ENCODE measurements around the gene DTWD1.

Gene DTWD1

DNA sequence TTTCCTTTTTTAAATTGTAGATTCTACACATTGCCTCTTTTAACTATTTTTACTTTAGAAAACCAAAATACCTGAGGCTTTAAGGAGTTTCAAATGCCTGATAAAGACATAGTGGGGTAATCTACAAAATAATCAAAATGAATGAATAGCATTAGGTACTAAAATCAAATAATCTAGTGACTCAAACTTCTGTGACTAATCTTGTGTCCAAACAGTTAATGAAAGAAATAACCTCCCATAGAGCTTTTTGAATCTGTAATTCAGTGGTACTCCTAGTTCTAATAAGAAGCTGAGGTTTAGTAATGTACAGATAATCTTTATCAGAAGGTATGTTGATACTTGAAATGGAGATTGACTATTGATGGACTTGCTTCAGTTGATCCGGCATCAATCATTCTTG, 53.0 kb downstream of the DTWD1 start:
- no peaks in the 10 kb centered on the region for H3K9me3 ChIP-seq (ENCODE audit: control insufficient read depth, insufficient read depth, low read depth, low read length)
- H3K36me3 ChIP-seq (ENCODE audit: control insufficient read depth in 2 of 2, insufficient read depth in 1 of 2, low read length in 2 of 2): no peaks in the 10 kb centered on the region
- CTCF ChIA-PET: no interaction called here
- no peaks in the 10 kb centered on the region for H3K4me1 ChIP-seq (ENCODE audit: control insufficient read depth, insufficient read depth, low read length)
- POLR2A ChIA-PET: no interaction called here
- H3K27ac ChIP-seq (ENCODE audit: extremely low read depth, low read depth, low read length): no peak overlapping the region
- H3K4me3 ChIP-seq (ENCODE audit: low read depth, low read length): no peak overlapping the region
- TF ChIP-seq KLF7 (tag by site-specific recombination; IDR thresholded peaks at IDR 0.05; ENCODE audit: borderline replicate concordance): no peak
- no peak for TF ChIP-seq ZNF791 (tag by site-specific recombination; IDR thresholded peaks at IDR 0.05)
- TF ChIP-seq SCRT1 (tag by site-specific recombination; IDR thresholded peaks at IDR 0.05; ENCODE audit: borderline replicate concordance): no peak
- TF ChIP-seq, protein P1, sequence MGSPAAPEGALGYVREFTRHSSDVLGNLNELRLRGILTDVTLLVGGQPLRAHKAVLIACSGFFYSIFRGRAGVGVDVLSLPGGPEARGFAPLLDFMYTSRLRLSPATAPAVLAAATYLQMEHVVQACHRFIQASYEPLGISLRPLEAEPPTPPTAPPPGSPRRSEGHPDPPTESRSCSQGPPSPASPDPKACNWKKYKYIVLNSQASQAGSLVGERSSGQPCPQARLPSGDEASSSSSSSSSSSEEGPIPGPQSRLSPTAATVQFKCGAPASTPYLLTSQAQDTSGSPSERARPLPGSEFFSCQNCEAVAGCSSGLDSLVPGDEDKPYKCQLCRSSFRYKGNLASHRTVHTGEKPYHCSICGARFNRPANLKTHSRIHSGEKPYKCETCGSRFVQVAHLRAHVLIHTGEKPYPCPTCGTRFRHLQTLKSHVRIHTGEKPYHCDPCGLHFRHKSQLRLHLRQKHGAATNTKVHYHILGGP (tag by site-specific recombination; IDR thresholded peaks at IDR 0.05): no peak
- no peak for TF ChIP-seq SETDB1 (IDR thresholded peaks at IDR 0.05; ENCODE audit: insufficient read length, low read length)
- TF ChIP-seq, protein P2, sequence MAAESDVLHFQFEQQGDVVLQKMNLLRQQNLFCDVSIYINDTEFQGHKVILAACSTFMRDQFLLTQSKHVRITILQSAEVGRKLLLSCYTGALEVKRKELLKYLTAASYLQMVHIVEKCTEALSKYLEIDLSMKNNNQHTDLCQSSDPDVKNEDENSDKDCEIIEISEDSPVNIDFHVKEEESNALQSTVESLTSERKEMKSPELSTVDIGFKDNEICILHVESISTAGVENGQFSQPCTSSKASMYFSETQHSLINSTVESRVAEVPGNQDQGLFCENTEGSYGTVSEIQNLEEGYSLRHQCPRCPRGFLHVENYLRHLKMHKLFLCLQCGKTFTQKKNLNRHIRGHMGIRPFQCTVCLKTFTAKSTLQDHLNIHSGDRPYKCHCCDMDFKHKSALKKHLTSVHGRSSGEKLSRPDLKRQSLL (tag by site-specific recombination; IDR thresholded peaks at IDR 0.05): no peak
- TF ChIP-seq ZNF510 (tag by site-specific recombination; IDR thresholded peaks at IDR 0.05; ENCODE audit: insufficient replicate concordance): no peak
- no peak for TF ChIP-seq ZNF670 (tag by site-specific recombination; IDR thresholded peaks at IDR 0.05; ENCODE audit: low read depth)
- TF ChIP-seq ZNF433 (tag by site-specific recombination; IDR thresholded peaks at IDR 0.05; ENCODE audit: low read depth): no peak
- no peak for TF ChIP-seq ZNF404 (tag by site-specific recombination; IDR thresholded peaks at IDR 0.05)
- TF ChIP-seq, protein P3, sequence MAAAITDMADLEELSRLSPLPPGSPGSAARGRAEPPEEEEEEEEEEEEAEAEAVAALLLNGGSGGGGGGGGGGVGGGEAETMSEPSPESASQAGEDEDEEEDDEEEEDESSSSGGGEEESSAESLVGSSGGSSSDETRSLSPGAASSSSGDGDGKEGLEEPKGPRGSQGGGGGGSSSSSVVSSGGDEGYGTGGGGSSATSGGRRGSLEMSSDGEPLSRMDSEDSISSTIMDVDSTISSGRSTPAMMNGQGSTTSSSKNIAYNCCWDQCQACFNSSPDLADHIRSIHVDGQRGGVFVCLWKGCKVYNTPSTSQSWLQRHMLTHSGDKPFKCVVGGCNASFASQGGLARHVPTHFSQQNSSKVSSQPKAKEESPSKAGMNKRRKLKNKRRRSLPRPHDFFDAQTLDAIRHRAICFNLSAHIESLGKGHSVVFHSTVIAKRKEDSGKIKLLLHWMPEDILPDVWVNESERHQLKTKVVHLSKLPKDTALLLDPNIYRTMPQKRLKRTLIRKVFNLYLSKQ (tag by site-specific recombination; IDR thresholded peaks at IDR 0.05; ENCODE audit: borderline replicate concordance): no peak

DNA sequence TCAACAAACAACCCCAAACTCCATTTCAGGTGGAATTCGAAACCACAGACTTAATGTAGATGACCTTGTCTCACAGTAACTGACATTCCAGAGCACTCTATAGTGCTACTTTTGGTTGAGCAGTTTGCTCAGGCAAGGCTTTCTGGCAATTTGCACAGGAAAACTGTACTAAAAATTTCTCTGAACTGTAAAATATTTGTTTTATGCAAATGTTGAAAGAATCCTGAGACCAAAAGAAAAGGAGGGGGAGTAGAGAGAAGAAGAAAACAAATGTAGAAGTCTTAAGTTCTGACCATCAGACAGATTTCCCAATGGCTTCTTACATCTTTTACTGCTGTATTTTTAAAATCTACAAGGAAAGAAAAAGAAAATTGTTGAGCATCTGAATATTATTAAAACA, 53.5 kb downstream of the DTWD1 start:
- POLR2A ChIA-PET: no interaction called here
- Histone ChIP-seq H3K27ac (ENCODE audit: extremely low read depth, low read depth, low read length) (no peak overlapping the region), H3K4me1 (ENCODE audit: control insufficient read depth, insufficient read depth, low read length) (no peaks in the 10 kb centered on the region), H3K9me3 (ENCODE audit: control insufficient read depth, insufficient read depth, low read depth, low read length) (no peaks in the 10 kb centered on the region), H3K36me3 (ENCODE audit: control insufficient read depth in 2 of 2, insufficient read depth in 1 of 2, low read length in 2 of 2) (no peaks in the 10 kb centered on the region), H3K4me3 (ENCODE audit: low read depth, low read length) (no peak overlapping the region)
- CTCF ChIA-PET: no interaction called here
- TF ChIP-seq ZFHX2 (tag by site-specific recombination; conservative IDR thresholded peaks at IDR 0.05) (no peak), SCRT2 (tag by site-specific recombination; IDR thresholded peaks at IDR 0.05) (no peak), ZNF221 (tag by site-specific recombination; IDR thresholded peaks at IDR 0.05; ENCODE audit: borderline replicate concordance) (no peak), KLF16 (tag by site-specific recombination; IDR thresholded peaks at IDR 0.05) (no peak), MZF1 (tag by site-specific recombination; IDR thresholded peaks at IDR 0.05; ENCODE audit: borderline replicate concordance) (no peak), ZSCAN30 (tag by site-specific recombination; IDR thresholded peaks at IDR 0.05) (no peak), HOXC10 (CRISPR knock-in tag; IDR thresholded peaks at IDR 0.05) (no peak), REPIN1 (tag by site-specific recombination; IDR thresholded peaks at IDR 0.05; ENCODE audit: low read depth) (no peak), ZNF174 (tag by site-specific recombination; IDR thresholded peaks at IDR 0.05) (no peak)
- TF ChIP-seq, protein P4, sequence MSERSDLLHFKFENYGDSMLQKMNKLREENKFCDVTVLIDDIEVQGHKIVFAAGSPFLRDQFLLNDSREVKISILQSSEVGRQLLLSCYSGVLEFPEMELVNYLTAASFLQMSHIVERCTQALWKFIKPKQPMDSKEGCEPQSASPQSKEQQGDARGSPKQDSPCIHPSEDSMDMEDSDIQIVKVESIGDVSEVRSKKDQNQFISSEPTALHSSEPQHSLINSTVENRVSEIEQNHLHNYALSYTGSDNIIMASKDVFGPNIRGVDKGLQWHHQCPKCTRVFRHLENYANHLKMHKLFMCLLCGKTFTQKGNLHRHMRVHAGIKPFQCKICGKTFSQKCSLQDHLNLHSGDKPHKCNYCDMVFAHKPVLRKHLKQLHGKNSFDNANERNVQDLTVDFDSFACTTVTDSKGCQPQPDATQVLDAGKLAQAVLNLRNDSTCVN (tag by site-specific recombination; optimal IDR thresholded peaks at IDR 0.05): no peak
- TF ChIP-seq, protein P5, sequence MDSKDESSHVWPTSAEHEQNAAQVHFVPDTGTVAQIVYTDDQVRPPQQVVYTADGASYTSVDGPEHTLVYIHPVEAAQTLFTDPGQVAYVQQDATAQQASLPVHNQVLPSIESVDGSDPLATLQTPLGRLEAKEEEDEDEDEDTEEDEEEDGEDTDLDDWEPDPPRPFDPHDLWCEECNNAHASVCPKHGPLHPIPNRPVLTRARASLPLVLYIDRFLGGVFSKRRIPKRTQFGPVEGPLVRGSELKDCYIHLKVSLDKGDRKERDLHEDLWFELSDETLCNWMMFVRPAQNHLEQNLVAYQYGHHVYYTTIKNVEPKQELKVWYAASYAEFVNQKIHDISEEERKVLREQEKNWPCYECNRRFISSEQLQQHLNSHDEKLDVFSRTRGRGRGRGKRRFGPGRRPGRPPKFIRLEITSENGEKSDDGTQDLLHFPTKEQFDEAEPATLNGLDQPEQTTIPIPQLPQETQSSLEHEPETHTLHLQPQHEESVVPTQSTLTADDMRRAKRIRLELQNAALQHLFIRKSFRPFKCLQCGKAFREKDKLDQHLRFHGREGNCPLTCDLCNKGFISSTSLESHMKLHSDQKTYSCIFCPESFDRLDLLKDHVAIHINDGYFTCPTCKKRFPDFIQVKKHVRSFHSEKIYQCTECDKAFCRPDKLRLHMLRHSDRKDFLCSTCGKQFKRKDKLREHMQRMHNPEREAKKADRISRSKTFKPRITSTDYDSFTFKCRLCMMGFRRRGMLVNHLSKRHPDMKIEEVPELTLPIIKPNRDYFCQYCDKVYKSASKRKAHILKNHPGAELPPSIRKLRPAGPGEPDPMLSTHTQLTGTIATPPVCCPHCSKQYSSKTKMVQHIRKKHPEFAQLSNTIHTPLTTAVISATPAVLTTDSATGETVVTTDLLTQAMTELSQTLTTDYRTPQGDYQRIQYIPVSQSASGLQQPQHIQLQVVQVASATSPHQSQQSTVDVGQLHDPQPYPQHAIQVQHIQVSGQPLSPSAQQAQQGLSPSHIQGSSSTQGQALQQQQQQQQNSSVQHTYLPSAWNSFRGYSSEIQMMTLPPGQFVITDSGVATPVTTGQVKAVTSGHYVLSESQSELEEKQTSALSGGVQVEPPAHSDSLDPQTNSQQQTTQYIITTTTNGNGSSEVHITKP (tag by site-specific recombination; IDR thresholded peaks at IDR 0.05): no peak
- TF ChIP-seq, protein P6, sequence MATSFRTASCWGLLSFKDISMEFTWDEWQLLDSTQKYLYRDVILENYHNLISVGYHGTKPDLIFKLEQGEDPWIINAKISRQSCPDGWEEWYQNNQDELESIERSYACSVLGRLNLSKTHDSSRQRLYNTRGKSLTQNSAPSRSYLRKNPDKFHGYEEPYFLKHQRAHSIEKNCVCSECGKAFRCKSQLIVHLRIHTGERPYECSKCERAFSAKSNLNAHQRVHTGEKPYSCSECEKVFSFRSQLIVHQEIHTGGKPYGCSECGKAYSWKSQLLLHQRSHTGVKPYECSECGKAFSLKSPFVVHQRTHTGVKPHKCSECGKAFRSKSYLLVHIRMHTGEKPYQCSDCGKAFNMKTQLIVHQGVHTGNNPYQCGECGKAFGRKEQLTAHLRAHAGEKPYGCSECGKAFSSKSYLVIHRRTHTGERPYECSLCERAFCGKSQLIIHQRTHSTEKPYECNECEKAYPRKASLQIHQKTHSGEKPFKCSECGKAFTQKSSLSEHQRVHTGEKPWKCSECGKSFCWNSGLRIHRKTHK (tag by site-specific recombination; IDR thresholded peaks at IDR 0.05): no peak
- TF ChIP-seq, protein P7, sequence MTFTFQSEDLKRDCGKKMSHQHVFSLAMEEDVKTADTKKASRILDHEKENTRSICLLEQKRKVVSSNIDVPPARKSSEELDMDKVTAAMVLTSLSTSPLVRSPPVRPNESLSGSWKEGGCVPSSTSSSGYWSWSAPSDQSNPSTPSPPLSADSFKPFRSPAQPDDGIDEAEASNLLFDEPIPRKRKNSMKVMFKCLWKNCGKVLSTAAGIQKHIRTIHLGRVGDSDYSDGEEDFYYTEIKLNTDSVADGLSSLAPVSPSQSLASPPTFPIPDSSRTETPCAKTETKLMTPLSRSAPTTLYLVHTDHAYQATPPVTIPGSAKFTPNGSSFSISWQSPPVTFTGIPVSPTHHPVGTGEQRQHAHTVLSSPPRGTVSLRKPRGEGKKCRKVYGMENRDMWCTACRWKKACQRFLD (tag by site-specific recombination; IDR thresholded peaks at IDR 0.05): no peak

All from HEK293 (cell line).